KG1 (cell line): Measurements from ENCODE around the gene POLR2L.

Source experiments
- DNase-seq: peaks from one replicate; lab custom pipeline; 2025; lab: John Stamatoyannopoulos, UW

Gene POLR2L

GRCh38 chr11:826836-827145 is 15.5 kb downstream of the POLR2L start:
- DNase-seq: no peak

GRCh38 chr11:826227-826621 is 16.1 kb downstream of the POLR2L start:
- DNase-seq: no peak

GRCh38 chr11:825366-826226 is 16.7 kb downstream of the POLR2L start:
- DNase-seq: no peak

- DNase-seq: no peak
Measured at GRCh38 chr11:824942-825341, 17.4 kb downstream of the POLR2L start.

- DNase-seq: no peak
Measured at GRCh38 chr11:824292-824880, 17.9 kb downstream of the POLR2L start.

GRCh38 chr11:823441-824291 is 18.7 kb downstream of the POLR2L start:
- DNase-seq: no peak

- no peak for DNase-seq
Measured at GRCh38 chr11:821512-822371, 20.6 kb downstream of the POLR2L start.

GRCh38 chr11:820655-821511 is 21.4 kb downstream of the POLR2L start:
- no peak for DNase-seq

GRCh38 chr11:819943-820649 is 22.2 kb downstream of the POLR2L start:
- peak; percentile 80 for DNase-seq

- peak; percentile 84 for DNase-seq
Measured at GRCh38 chr11:819129-819931, 23.0 kb downstream of the POLR2L start.

GRCh38 chr11:818396-819128 is 23.8 kb downstream of the POLR2L start, which contains the start of gene PNPLA2:
PNPLA2 (plus strand) TSS chr11:818914; CDS start chr11:819719, 805 bp downstream.
- no peak for DNase-seq

- no peak for DNase-seq
Measured at GRCh38 chr11:816433-816779, 25.9 kb downstream of the POLR2L start.

GRCh38 chr11:815675-816432 is 26.5 kb downstream of the POLR2L start:
- DNase-seq: no peak

GRCh38 chr11:813456-814096 is 28.8 kb downstream of the POLR2L start:
- no peak for DNase-seq

- no peak for DNase-seq
Measured at GRCh38 chr11:813072-813455, 29.3 kb downstream of the POLR2L start.

GRCh38 chr11:812390-812789 is 29.9 kb downstream of the POLR2L start:
- no peak for DNase-seq

GRCh38 chr11:811446-812245 is 30.7 kb downstream of the POLR2L start:
- DNase-seq: no peak
